ENCODE measurements around the gene NCS1.

DNA sequence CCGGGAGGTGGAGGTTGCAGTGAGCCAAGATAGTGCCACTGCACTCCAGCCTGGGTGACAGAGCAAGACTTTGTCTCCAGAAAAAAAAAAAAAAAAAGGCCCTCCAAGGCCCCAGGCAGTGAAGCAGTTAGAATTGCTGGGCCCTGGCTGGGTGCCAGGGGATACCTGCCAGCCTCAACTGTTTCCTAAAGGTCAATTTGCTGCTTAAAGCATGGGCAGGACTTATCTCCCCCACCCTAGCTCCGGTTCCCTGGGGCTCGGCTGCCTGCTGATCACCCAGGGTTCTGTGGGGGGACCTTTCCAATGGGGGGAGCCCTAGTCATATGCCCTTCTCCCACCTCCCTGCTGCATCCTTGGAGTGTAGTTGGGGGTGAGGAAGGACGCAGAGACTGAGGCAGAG, 25.7 kb downstream of the NCS1 start:
- TF ChIP-seq EZH2 (IDR thresholded peaks at IDR 0.05; ENCODE audit: insufficient read depth, poor library complexity, severe bottlenecking) (no peak), EZH2phosphoT487 (IDR thresholded peaks at IDR 0.05; ENCODE audit: insufficient read depth, low read depth) (no peak)
